GF-D8 (cell line): ENCODE data around the gene RUNX1.
"Not testable (repeated sequence)": the region's sequence is repeated elsewhere in the genome, so short reads cannot be mapped to it uniquely, and the experiment has no call there.

Experiments used
- DNase-seq: peaks from one replicate; lab custom pipeline; 2025; lab: John Stamatoyannopoulos, UW

The RUNX1 gene

GRCh38 chr21:34806423-34806822 is 242.7 kb downstream of the RUNX1 start:
- DNase-seq, result no peak

GRCh38 chr21:34805157-34805556 is 243.9 kb downstream of the RUNX1 start:
- DNase-seq, result no peak

GRCh38 chr21:34804584-34804983 is 244.5 kb downstream of the RUNX1 start:
- DNase-seq, result not testable (repeated sequence)

- no peak for DNase-seq
These were observed 245.2 kb downstream of the RUNX1 start for GRCh38 chr21:34803782-34804370.

- DNase-seq, result no peak
These were observed 246.8 kb downstream of the RUNX1 start for GRCh38 chr21:34802180-34802899.

- no peak for DNase-seq
These were observed 247.5 kb downstream of the RUNX1 start for GRCh38 chr21:34801519-34802132.

- no peak for DNase-seq
These were observed 248.1 kb downstream of the RUNX1 start for GRCh38 chr21:34800797-34801518.

GRCh38 chr21:34799092-34799491 is 250.0 kb downstream of the RUNX1 start:
- no peak for DNase-seq

GRCh38 chr21:34797921-34798535 is 251.1 kb downstream of the RUNX1 start:
- DNase-seq, result no peak

- no peak for DNase-seq
These were observed 251.9 kb downstream of the RUNX1 start for GRCh38 chr21:34797201-34797525.

GRCh38 chr21:34796518-34797200 is 252.4 kb downstream of the RUNX1 start:
- no peak for DNase-seq

GRCh38 chr21:34795548-34796180 is 253.4 kb downstream of the RUNX1 start:
- DNase-seq, result no peak

GRCh38 chr21:34795175-34795547 is 253.9 kb downstream of the RUNX1 start:
- DNase-seq, result no peak

GRCh38 chr21:34794686-34795085 is 254.4 kb downstream of the RUNX1 start:
- DNase-seq, result no peak

- DNase-seq, result no peak
These were observed 255.6 kb downstream of the RUNX1 start for GRCh38 chr21:34793471-34793870.

GRCh38 chr21:34792504-34793089 is 256.5 kb downstream of the RUNX1 start:
- DNase-seq, result no peak

- DNase-seq, result no peak
These were observed 257.2 kb downstream of the RUNX1 start for GRCh38 chr21:34791776-34792503.

GRCh38 chr21:34790834-34791233 is 258.3 kb downstream of the RUNX1 start:
- no peak for DNase-seq

- no peak for DNase-seq
These were observed 258.8 kb downstream of the RUNX1 start for GRCh38 chr21:34790341-34790740.

GRCh38 chr21:34788879-34789278 is 260.2 kb downstream of the RUNX1 start:
- no peak for DNase-seq
